Ovary (tissue), 3 donors: ENCODE measurements around the gene CDH18.

ENCODE experiments used
- CTCF ChIP-seq, 3 donors: fragments of 450-650 bp in 2 of 3; fragments of 200-600 bp in 1 of 3; IDR thresholded peaks; one replicate each; pipeline versions ENCODE4 v1.5.1 to v1.8.0; 2016 to 2022; ENCODE audit warnings: antibody characterized with exemption in 3 of 3, mild to moderate bottlenecking in 1 of 3
- EP300 ChIP-seq: sonication (generic); formaldehyde crosslinking; IDR thresholded peaks from one replicate; pipeline ENCODE4 v1.6.1; 2017; ENCODE audit warnings: antibody characterized with exemption
- POLR2A ChIP-seq: fragments of 450-650 bp; IDR thresholded peaks from one replicate; pipeline ENCODE4 v1.6.1; 2017; ENCODE audit warnings: antibody characterized with exemption, mild to moderate bottlenecking, moderate library complexity
- donor health status: DM: no; HTN: no; CAD: no.

- no peak for TF ChIP-seq CTCF (IDR thresholded peaks at IDR 0.05)
- no peak for TF ChIP-seq EP300
- no peak for TF ChIP-seq POLR2A
These were observed 490.7 kb downstream of the CDH18 start for GRCh38 chr5:19497229-19497815.
